Measurements from ENCODE around the gene ZNF540. TPM values are rescaled to one million over a fixed set of nuclear protein-coding genes. Genes with fewer than 3 reads are reported as not detected.

ZNF540 gene
- polyA plus RNA-seq, 1 donor from 2014 or later = 24.7 TPM

GRCh38 chr19:37563518-37563917 is 31.2 kb upstream of the ZNF540 start:
- no peaks in the 10 kb centered on the region for H3K79me2 ChIP-seq (replicated peaks; ENCODE audit: insufficient read depth, low read length)
- H3K4me3 ChIP-seq (ENCODE audit: low read length) = no peak overlapping the region
- H3K27me3 ChIP-seq (ENCODE audit: insufficient read depth, low read depth, low read length) = no peaks in the 10 kb centered on the region
- no peak overlapping the region for H3K9ac ChIP-seq (ENCODE audit: low read length)
- H3K27ac ChIP-seq (ENCODE audit: low read length) = no peak overlapping the region
- peaks cover 35% of the 10 kb centered on the region for H3K36me3 ChIP-seq (ENCODE audit: insufficient read depth, low read length)
- no peak overlapping the region for H2AFZ ChIP-seq (ENCODE audit: low read depth, low read length)
- no peaks in the 10 kb centered on the region for H4K20me1 ChIP-seq (ENCODE audit: insufficient read depth)
- H3K9me2 ChIP-seq (ENCODE audit: insufficient read depth, low read length) = no peaks in the 10 kb centered on the region
- H3F3A ChIP-seq (ENCODE audit: insufficient read depth, low read length, poor library complexity, severe bottlenecking) = no peaks in the 10 kb centered on the region
- no peak overlapping the region for H3K4me2 ChIP-seq (ENCODE audit: low read length)
- peaks cover 41% of the 10 kb centered on the region for H3K9me3 ChIP-seq (ENCODE audit: low read length)
- no peak for TF ChIP-seq RAD21 (conservative IDR thresholded peaks at IDR 0.05)
- no peak for TF ChIP-seq REST (IDR thresholded peaks at IDR 0.05; ENCODE audit: borderline replicate concordance)
- no peak for TF ChIP-seq CTCF (IDR thresholded peaks at IDR 0.05; ENCODE audit: poor library complexity, severe bottlenecking)
- TF ChIP-seq EP300 (conservative IDR thresholded peaks at IDR 0.05; ENCODE audit: poor library complexity, severe bottlenecking) = no peak
- no peak for TF ChIP-seq POLR2AphosphoS5 (IDR thresholded peaks at IDR 0.05)
- TF ChIP-seq TAF1 (IDR thresholded peaks at IDR 0.05; ENCODE audit: low read depth) = no peak
- no peak for TF ChIP-seq SMC3 (conservative IDR thresholded peaks at IDR 0.05; ENCODE audit: poor library complexity)
- no peak for TF ChIP-seq MXI1 (conservative IDR thresholded peaks at IDR 0.05; ENCODE audit: poor library complexity, severe bottlenecking)
- no peak for TF ChIP-seq EZH2 (IDR thresholded peaks at IDR 0.05; ENCODE audit: borderline replicate concordance, insufficient read depth, low read length, poor library complexity, severe bottlenecking)

- Histone ChIP-seq H3K27me3 (ENCODE audit: insufficient read depth, low read depth, low read length) (no peaks in the 10 kb centered on the region), H3F3A (ENCODE audit: insufficient read depth, low read length, poor library complexity, severe bottlenecking) (no peaks in the 10 kb centered on the region), H3K36me3 (ENCODE audit: insufficient read depth, low read length) (peaks cover 38% of the 10 kb centered on the region), H3K9ac (ENCODE audit: low read length) (no peak overlapping the region), H3K9me2 (ENCODE audit: insufficient read depth, low read length) (no peaks in the 10 kb centered on the region), H3K4me2 (ENCODE audit: low read length) (no peak overlapping the region), H3K9me3 (ENCODE audit: low read length) (peaks cover 45% of the 10 kb centered on the region), H3K79me2 (replicated peaks; ENCODE audit: insufficient read depth, low read length) (no peaks in the 10 kb centered on the region), H3K27ac (ENCODE audit: low read length) (no peak overlapping the region), H2AFZ (ENCODE audit: low read depth, low read length) (no peak overlapping the region), H3K4me3 (ENCODE audit: low read length) (no peak overlapping the region), H4K20me1 (ENCODE audit: insufficient read depth) (no peaks in the 10 kb centered on the region)
- no peak for TF ChIP-seq EP300 (conservative IDR thresholded peaks at IDR 0.05; ENCODE audit: poor library complexity, severe bottlenecking)
- TF ChIP-seq MXI1 (conservative IDR thresholded peaks at IDR 0.05; ENCODE audit: poor library complexity, severe bottlenecking) = no peak
- TF ChIP-seq RAD21 (conservative IDR thresholded peaks at IDR 0.05) = no peak
- no peak for TF ChIP-seq SMC3 (conservative IDR thresholded peaks at IDR 0.05; ENCODE audit: poor library complexity)
- TF ChIP-seq CTCF (IDR thresholded peaks at IDR 0.05; ENCODE audit: poor library complexity, severe bottlenecking) = no peak
Observed at GRCh38 chr19:37564624-37565369, 29.9 kb upstream of the ZNF540 start.

All from neural cell (in vitro differentiated cells).